A549 (cell line): Measurements from ENCODE around the gene CSNK2A1. TPM values are rescaled to one million over a fixed set of nuclear protein-coding genes. Genes with fewer than 3 reads are reported as not detected.
A peak's percentile ranks its signal among the peaks of the same experiment; 100 is the strongest.

ENCODE experiments used
- ATAC-seq, 2 experiments: fragments of 200-7000 bp in 1 of 2; fragments of >200 bp in 1 of 2; cut with Nextera tagmentation in 1 of 2; cut with Tn5 transposase in 1 of 2; 3 replicates each; pipeline versions ENCODE4 v1.8.0 to v1.9.1; 2018 to 2020; ENCODE audit warnings: mild to moderate bottlenecking in 1 of 2, moderate library complexity in 1 of 2
- CTCF ChIA-PET: fragments of 300-600 bp; sonication (Branson Sonifier 250); formaldehyde crosslinking; extraction: SDS; loops from one replicate; lab custom pipeline; 2021; ENCODE audit warnings: antibody characterized with exemption, inconsistent platforms; lab: Yijun Ruan, JAX
- POLR2A ChIA-PET: fragments of 350-600 bp; formaldehyde crosslinking; extraction: SDS; loops from one replicate; lab custom pipeline; 2021; ENCODE audit warnings: antibody characterized with exemption, inconsistent platforms; lab: Yijun Ruan, JAX
- DNase-seq, 2 experiments: peaks; one replicate each; pipeline versions ENCODE4 v3.0.0 to v3.0.0-alpha.2; 2011 to 2016; ENCODE audit warnings: low read depth in 1 of 2, low spot score in 1 of 2
- FAIRE-seq: peaks from 2 replicates; lab custom pipeline; 2011; peaks lifted over from hg19 to GRCh38; lab: Jason Lieb, UNC
- H3K27ac ChIP-seq, 2 experiments: fragments of >200 bp; sonication (Bioruptor Twin); formaldehyde crosslinking; 3 replicates each; pipeline ENCODE4 v1.5.1; 2016 to 2017
- H3K4me1 ChIP-seq: fragments of >200 bp; sonication (Bioruptor Twin); formaldehyde crosslinking; 3 replicates; pipeline ENCODE4 v1.6.1; 2016
- H3K4me2 ChIP-seq: fragments of >200 bp; sonication (Bioruptor Twin); formaldehyde crosslinking; 3 replicates; pipeline ENCODE4 v1.6.1; 2016
- H3K4me3 ChIP-seq: fragments of >200 bp; sonication (Bioruptor Twin); formaldehyde crosslinking; 3 replicates; pipeline ENCODE4 v1.5.1; 2016
- H3K9me3 ChIP-seq: fragments of >200 bp; sonication (Bioruptor Twin); formaldehyde crosslinking; 3 replicates; pipeline ENCODE4 v1.6.1; 2016
- EHF ChIP-seq: fragments of 250-450 bp; sonication (Bioruptor Pico); IDR thresholded peaks from 2 replicates; pipeline ENCODE4 v1.5.0; 2020; ENCODE audit warnings: mild to moderate bottlenecking
- FOSB ChIP-seq: fragments of 250-450 bp; sonication (Bioruptor Pico); IDR thresholded peaks from 2 replicates; pipeline ENCODE4 v1.5.0; 2020; ENCODE audit warnings: mild to moderate bottlenecking, moderate library complexity
- GATA3 ChIP-seq: IDR thresholded peaks from 2 replicates; pipeline ENCODE4 v1.6.1; 2012; ENCODE audit warnings: borderline replicate concordance
- HDAC2 ChIP-seq: fragments of 200-600 bp; sonication (generic); IDR thresholded peaks from 2 replicates; pipeline ENCODE4 v1.6.1; 2016
- HOXB13 ChIP-seq: fragments of 250-450 bp; sonication (Bioruptor Pico); IDR thresholded peaks from 2 replicates; pipeline ENCODE4 v1.5.0; 2020; ENCODE audit warnings: low read depth, mild to moderate bottlenecking, moderate library complexity
- PHF8 ChIP-seq: fragments of 200-600 bp; sonication (generic); IDR thresholded peaks from 2 replicates; pipeline ENCODE4 v1.6.1; 2016; ENCODE audit warnings: low read depth, mild to moderate bottlenecking, antibody characterized with exemption, moderate library complexity, borderline replicate concordance
- POLR2A ChIP-seq: IDR thresholded peaks from 2 replicates; pipeline ENCODE4 v1.6.1; 2012; ENCODE audit warnings: mild to moderate bottlenecking, low read length
- RARB ChIP-seq: fragments of 250-450 bp; sonication (Bioruptor Pico); IDR thresholded peaks from 2 replicates; pipeline ENCODE4 v1.8.0; 2021; ENCODE audit warnings: mild to moderate bottlenecking, moderate library complexity
- RFX5 ChIP-seq: fragments of 450-650 bp; IDR thresholded peaks from 2 replicates; pipeline ENCODE4 v1.7.1; 2014; ENCODE audit warnings: antibody characterized with exemption, mild to moderate bottlenecking, moderate library complexity
- TP53 ChIP-seq: fragments of 250-450 bp; sonication (Bioruptor Pico); IDR thresholded peaks from 2 replicates; pipeline ENCODE4 v1.5.0; 2021; ENCODE audit warnings: mild to moderate bottlenecking, moderate library complexity
- ZNF302 ChIP-seq: fragments of 250-450 bp; sonication (Bioruptor Pico); IDR thresholded peaks from 2 replicates; pipeline ENCODE4 v1.9.0; 2021; ENCODE audit warnings: inconsistent platforms, mild to moderate bottlenecking, moderate library complexity
- WGBS: methylation state at CpG from one replicate; pipeline ENCODE4 v1.1.6; 2017; ENCODE audit errors: missing lambda C conversion rate; 5-methylcytosine and 5-hydroxymethylcytosine counted together
- polyA plus RNA-seq, 4 experiments: library from polyadenylated mRNA; depleted of rRNA in 3 of 4; stranded (reverse); fragments of >200 nt; fragmentation: RNase III in 1 of 4; extraction: RNeasy Plus Mini Kit Qiagen cat#74134 plus additional on column Dnase treatment in 1 of 4; gene quantifications; 2 replicates in 3 of 4; 3 replicates in 1 of 4; pipeline ENCODE4 v1.2.3, GENCODE V29; 2011 to 2017
- TF ChIP-seq, protein P1 (sequence below): fragments of 250-450 bp; sonication (Bioruptor Pico); IDR thresholded peaks from 2 replicates; pipeline ENCODE4 v1.5.0; 2021; ENCODE audit warnings: mild to moderate bottlenecking, moderate library complexity, borderline replicate concordance
- TF ChIP-seq, protein P2 (sequence below): fragments of 200-600 bp; sonication (generic); IDR thresholded peaks from 2 replicates; pipeline ENCODE4 v1.6.1; 2016; ENCODE audit warnings: antibody characterized with exemption, mild to moderate bottlenecking, moderate library complexity
- TF ChIP-seq, protein P3 (sequence below): IDR thresholded peaks from 2 replicates; pipeline ENCODE4 v1.6.1; 2012

Gene CSNK2A1
- polyA plus RNA-seq, 2 of the 4 experiments (the other 2 are of a cell fraction), result 157 to 306 TPM

DNA sequence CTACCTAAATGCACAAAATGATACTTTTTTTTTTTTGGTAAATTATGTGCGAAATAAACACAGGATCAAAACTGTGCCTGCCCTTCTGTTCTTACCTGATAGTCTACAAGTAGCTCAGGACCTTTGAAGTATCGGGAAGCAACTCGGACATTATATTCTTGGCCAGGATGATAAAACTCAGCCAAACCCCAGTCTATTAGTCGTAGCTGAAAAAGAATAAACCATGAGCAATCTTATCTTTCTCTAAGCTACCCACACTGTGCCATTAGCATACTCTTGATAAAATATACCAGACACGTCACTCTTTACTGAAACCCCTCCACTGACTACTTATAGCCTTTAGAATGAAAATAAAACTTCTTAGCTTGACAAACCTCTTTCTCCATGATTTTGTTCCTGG is 51.4 kb downstream of the CSNK2A1 start:
- ChIA-PET CTCF (interaction anchor here (0.6 to 4.7 kb wide), 14 partner anchors 8 to 464 kb away, joined by 3 to 21 read pairs (median 4); no protein-coding TSS in a partner anchor), POLR2A (no interaction called here)
- Histone ChIP-seq H3K9me3 (no peaks in the 10 kb centered on the region), H3K4me3 (no peak overlapping the region), H3K4me2 (no peak overlapping the region), H3K27ac (no peak overlapping the region), H3K4me1 (peaks cover 11% of the 10 kb centered on the region; the same call in 2 of the 3 replicates)
- WGBS, result 92% methylated on average over 5 of the region's 5 CpGs
- FAIRE-seq, result no peak
- ATAC-seq, result no peak
- TF ChIP-seq, protein P1, sequence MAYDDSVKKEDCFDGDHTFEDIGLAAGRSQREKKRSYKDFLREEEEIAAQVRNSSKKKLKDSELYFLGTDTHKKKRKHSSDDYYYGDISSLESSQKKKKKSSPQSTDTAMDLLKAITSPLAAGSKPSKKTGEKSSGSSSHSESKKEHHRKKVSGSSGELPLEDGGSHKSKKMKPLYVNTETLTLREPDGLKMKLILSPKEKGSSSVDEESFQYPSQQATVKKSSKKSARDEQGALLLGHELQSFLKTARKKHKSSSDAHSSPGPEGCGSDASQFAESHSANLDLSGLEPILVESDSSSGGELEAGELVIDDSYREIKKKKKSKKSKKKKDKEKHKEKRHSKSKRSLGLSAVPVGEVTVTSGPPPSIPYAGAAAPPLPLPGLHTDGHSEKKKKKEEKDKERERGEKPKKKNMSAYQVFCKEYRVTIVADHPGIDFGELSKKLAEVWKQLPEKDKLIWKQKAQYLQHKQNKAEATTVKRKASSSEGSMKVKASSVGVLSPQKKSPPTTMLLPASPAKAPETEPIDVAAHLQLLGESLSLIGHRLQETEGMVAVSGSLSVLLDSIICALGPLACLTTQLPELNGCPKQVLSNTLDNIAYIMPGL, result no peak
- DNase-seq, result no peak

DNA sequence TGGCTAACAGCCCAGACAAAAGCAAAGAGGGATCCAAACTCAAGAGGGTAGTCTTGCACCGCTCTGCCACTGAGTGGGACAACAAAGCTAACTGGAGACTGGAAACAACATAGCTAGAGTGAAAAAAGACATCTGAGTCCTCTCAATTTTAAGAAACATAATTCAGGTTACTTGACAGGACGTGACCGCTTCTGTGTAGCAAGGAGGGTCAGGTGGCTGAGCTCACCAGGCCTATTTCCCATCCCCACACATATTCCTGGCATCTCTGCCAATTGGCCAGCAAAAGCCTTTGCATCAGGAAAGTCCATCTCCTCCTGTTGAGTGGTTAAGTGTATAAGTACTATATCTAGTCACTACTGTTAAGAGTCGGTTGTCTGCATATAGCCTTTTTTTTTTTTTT is 55.9 kb downstream of the CSNK2A1 start:
- CTCF ChIA-PET, result interaction anchor here (0.6 to 3.0 kb wide), 5 partner anchors 10 to 480 kb away, joined by 3 to 24 read pairs (median 5); no protein-coding TSS in a partner anchor
- no peak for TF ChIP-seq HOXB13
- TF ChIP-seq, protein P2, sequence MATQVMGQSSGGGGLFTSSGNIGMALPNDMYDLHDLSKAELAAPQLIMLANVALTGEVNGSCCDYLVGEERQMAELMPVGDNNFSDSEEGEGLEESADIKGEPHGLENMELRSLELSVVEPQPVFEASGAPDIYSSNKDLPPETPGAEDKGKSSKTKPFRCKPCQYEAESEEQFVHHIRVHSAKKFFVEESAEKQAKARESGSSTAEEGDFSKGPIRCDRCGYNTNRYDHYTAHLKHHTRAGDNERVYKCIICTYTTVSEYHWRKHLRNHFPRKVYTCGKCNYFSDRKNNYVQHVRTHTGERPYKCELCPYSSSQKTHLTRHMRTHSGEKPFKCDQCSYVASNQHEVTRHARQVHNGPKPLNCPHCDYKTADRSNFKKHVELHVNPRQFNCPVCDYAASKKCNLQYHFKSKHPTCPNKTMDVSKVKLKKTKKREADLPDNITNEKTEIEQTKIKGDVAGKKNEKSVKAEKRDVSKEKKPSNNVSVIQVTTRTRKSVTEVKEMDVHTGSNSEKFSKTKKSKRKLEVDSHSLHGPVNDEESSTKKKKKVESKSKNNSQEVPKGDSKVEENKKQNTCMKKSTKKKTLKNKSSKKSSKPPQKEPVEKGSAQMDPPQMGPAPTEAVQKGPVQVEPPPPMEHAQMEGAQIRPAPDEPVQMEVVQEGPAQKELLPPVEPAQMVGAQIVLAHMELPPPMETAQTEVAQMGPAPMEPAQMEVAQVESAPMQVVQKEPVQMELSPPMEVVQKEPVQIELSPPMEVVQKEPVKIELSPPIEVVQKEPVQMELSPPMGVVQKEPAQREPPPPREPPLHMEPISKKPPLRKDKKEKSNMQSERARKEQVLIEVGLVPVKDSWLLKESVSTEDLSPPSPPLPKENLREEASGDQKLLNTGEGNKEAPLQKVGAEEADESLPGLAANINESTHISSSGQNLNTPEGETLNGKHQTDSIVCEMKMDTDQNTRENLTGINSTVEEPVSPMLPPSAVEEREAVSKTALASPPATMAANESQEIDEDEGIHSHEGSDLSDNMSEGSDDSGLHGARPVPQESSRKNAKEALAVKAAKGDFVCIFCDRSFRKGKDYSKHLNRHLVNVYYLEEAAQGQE, result no peak
- TF ChIP-seq RFX5, result no peak
- TF ChIP-seq GATA3, result no peak
- no peak for TF ChIP-seq TP53
- no peak for TF ChIP-seq PHF8
- TF ChIP-seq RARB (CRISPR knock-in tag), result no peak
- TF ChIP-seq FOSB (CRISPR knock-in tag), result no peak
- no peak for TF ChIP-seq ZNF302 (CRISPR knock-in tag)
- Histone ChIP-seq H3K4me1 (no peaks in the 10 kb centered on the region), H3K27ac (no peak overlapping the region), H3K4me2 (no peak overlapping the region), H3K4me3 (no peak overlapping the region), H3K9me3 (no peaks in the 10 kb centered on the region)
- POLR2A ChIA-PET, result no interaction called here
- FAIRE-seq, result peak; percentile 54
- no peak for DNase-seq
- WGBS, result 94% methylated on average over 4 of the region's 4 CpGs
- ATAC-seq, result 0 out of 6 replicates have a peak, but pooled peaks of 1 of the 2 experiments have one; percentile 21

DNA sequence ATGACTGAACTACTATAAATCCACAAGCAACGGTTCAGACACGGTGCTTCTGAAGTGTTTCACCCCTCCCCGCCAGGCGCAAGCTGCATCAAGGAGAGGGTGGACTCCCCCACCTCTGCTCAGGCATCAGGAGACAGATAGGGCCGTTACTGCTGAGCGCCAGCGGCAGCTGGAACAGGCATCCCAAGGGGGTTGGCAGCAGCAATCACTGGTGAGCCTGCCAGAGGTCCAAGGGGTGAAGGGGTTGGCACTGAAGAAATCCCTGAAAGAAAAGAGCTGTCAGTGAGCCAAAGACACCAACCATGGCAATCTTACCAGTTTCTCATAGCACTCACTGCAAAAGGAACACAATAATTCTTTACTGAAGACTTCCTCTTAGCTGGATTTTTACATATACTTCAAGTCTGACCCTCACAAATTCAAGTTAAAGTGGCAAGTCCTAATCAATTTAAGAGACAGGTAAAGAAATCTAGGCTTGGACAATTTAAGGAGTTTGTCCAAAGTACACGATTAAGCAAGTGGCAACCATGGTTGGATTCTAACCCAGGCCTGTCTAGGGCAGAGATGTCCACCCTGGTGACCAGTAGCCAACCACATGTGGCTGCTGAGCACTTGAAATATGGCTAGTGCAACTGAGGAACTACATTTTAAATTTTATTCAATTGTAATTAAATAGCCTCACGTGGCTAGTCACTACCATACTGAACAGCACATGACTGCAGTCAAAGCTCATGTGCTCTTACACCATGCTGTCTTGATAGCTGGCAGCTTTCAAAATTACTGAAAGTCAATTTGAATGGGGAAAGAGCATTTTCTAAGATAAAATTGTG is 59.6 kb downstream of the CSNK2A1 start:
- FAIRE-seq (no peak), DNase-seq (no peak), ATAC-seq (no peak)
- Histone ChIP-seq H3K4me3 (no peak overlapping the region), H3K9me3 (no peaks in the 10 kb centered on the region), H3K4me1 (peaks cover 3% of the 10 kb centered on the region; the same call in 2 of the 3 replicates), H3K4me2 (no peak overlapping the region), H3K27ac (no peak overlapping the region)
- TF ChIP-seq HDAC2 (no peak), EHF (CRISPR knock-in tag) (no peak), POLR2A (no peak), FOSB (CRISPR knock-in tag) (no peak)
- TF ChIP-seq, protein P3, sequence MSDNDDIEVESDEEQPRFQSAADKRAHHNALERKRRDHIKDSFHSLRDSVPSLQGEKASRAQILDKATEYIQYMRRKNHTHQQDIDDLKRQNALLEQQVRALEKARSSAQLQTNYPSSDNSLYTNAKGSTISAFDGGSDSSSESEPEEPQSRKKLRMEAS, result no peak
- ChIA-PET CTCF (interaction anchor here (0.8 to 3.2 kb wide), 6 partner anchors 9 to 129 kb away, joined by 3 to 18 read pairs (median 5); no protein-coding TSS in a partner anchor), POLR2A (interaction anchor here (0.7 kb wide), 1 partner anchor 13 kb away, joined by 3 read pairs; no protein-coding TSS in a partner anchor)
- 91% methylated on average over 9 of the region's 9 CpGs for WGBS
